OCI-LY7 (cell line): ENCODE measurements around the gene SLC44A5. TPM values are rescaled to one million over a fixed set of nuclear protein-coding genes. Genes with fewer than 3 reads are reported as not detected.

ENCODE experiments used
- BruUV-seq: library from RNA; stranded (reverse); fragments of 400-500 nt; replicated peaks from 2 replicates; lab custom pipeline; 2021; lab: Mats Ljungman, UMichigan
- CTCF ChIA-PET: fragments of 300-600 bp; sonication (Branson Sonifier 250); formaldehyde crosslinking; loops from one replicate; lab custom pipeline; 2022; ENCODE audit warnings: antibody characterized with exemption; ENCODE audit not compliant: unreplicated experiment; lab: Charles Lee
- POLR2A ChIA-PET: fragments of 300-600 bp; sonication (Branson Sonifier 250); formaldehyde crosslinking; loops from one replicate; lab custom pipeline; 2022; ENCODE audit warnings: antibody characterized with exemption; lab: Charles Lee
- DNase-seq: peaks from one replicate; pipeline ENCODE4 v3.0.0-alpha.2; 2015; ENCODE audit warnings: low spot score
- H2AFZ ChIP-seq: fragments of 200-600 bp; sonication (generic), shearing (Covaris generic); 2 replicates; pipeline ENCODE4 v1.6.1; 2014; ENCODE audit warnings: mild to moderate bottlenecking, antibody characterized with exemption, low read length, moderate library complexity
- H3K27ac ChIP-seq: fragments of 200-600 bp; sonication (generic); 2 replicates; pipeline ENCODE4 v1.5.1; 2014; ENCODE audit warnings: mixed run types, low read depth, mild to moderate bottlenecking, moderate library complexity, low read length, inconsistent platforms; ENCODE audit not compliant: poor library complexity, severe bottlenecking
- H3K36me3 ChIP-seq: fragments of 200-600 bp; sonication (generic); 2 replicates; pipeline ENCODE4 v1.6.1; 2014; ENCODE audit warnings: mild to moderate bottlenecking, antibody characterized with exemption, low read length, moderate library complexity, mixed read lengths; ENCODE audit not compliant: insufficient read depth
- H3K4me1 ChIP-seq: fragments of 200-600 bp; sonication (generic); 2 replicates; pipeline ENCODE4 v1.5.1; 2014; ENCODE audit warnings: mild to moderate bottlenecking, low read length; ENCODE audit not compliant: insufficient read depth, poor library complexity, severe bottlenecking
- H3K4me2 ChIP-seq: fragments of 200-600 bp; sonication (generic); 2 replicates; pipeline ENCODE4 v1.6.1; 2014; ENCODE audit warnings: mild to moderate bottlenecking, low read length
- H3K4me3 ChIP-seq: fragments of 200-600 bp; sonication (generic); 2 replicates; pipeline ENCODE4 v1.5.1; 2014; ENCODE audit warnings: mild to moderate bottlenecking, low read depth, low read length; ENCODE audit not compliant: poor library complexity, severe bottlenecking
- H3K79me2 ChIP-seq: fragments of 200-600 bp; sonication (generic); 2 replicates; pipeline ENCODE4 v1.6.1; 2016; ENCODE audit warnings: low read depth, mild to moderate bottlenecking, low read length, moderate library complexity, mixed read lengths; ENCODE audit not compliant: insufficient read depth
- H3K9me2 ChIP-seq: fragments of 200-600 bp; sonication (generic); 2 replicates; pipeline ENCODE4 v1.6.1; 2016; ENCODE audit warnings: mild to moderate bottlenecking, low read length, mixed read lengths; ENCODE audit not compliant: insufficient read depth
- H3K9me3 ChIP-seq: fragments of 200-600 bp; sonication (generic); 2 replicates; pipeline ENCODE4 v1.6.1; 2014; ENCODE audit warnings: mild to moderate bottlenecking, mixed run types, low read length, mixed read lengths
- H4K20me1 ChIP-seq: fragments of 200-600 bp; sonication (generic); 2 replicates; pipeline ENCODE4 v1.6.1; 2014; ENCODE audit warnings: mild to moderate bottlenecking, antibody characterized with exemption, low read length, moderate library complexity, mixed read lengths; ENCODE audit not compliant: insufficient read depth
- EZH2phosphoT487 ChIP-seq: fragments of 200-600 bp; sonication (generic); IDR thresholded peaks from 2 replicates; pipeline ENCODE4 v1.6.1; 2018; ENCODE audit warnings: low read depth, borderline replicate concordance, mild to moderate bottlenecking, mixed run types, antibody characterized with exemption, low read length, moderate library complexity, mixed read lengths
- intact Hi-C: fragments of 100-400 bp; cut with micrococcal nuclease; formaldehyde crosslinking; loops from one replicate; pipeline ENCODE4 v1.10.0; 2022; ENCODE audit not compliant: unreplicated experiment
- total RNA-seq, 2 experiments: library from RNA; depleted of rRNA in 1 of 2; stranded (reverse); fragments of >200 nt in 1 of 2; shearing (Covaris generic) in 1 of 2; gene quantifications; 2 replicates each; pipeline ENCODE4 v1.2.3, GENCODE V29; 2014 to 2022
- TF ChIP-seq, protein P1 (sequence below): fragments of 200-600 bp; sonication (generic); conservative IDR thresholded peaks from 2 replicates; pipeline ENCODE4 v1.5.1; 2014; ENCODE audit warnings: mild to moderate bottlenecking, antibody characterized with exemption, low read length, moderate library complexity, mixed read lengths

Gene SLC44A5
- total RNA-seq, 2 experiments from 2014 or later: not detected

DNA sequence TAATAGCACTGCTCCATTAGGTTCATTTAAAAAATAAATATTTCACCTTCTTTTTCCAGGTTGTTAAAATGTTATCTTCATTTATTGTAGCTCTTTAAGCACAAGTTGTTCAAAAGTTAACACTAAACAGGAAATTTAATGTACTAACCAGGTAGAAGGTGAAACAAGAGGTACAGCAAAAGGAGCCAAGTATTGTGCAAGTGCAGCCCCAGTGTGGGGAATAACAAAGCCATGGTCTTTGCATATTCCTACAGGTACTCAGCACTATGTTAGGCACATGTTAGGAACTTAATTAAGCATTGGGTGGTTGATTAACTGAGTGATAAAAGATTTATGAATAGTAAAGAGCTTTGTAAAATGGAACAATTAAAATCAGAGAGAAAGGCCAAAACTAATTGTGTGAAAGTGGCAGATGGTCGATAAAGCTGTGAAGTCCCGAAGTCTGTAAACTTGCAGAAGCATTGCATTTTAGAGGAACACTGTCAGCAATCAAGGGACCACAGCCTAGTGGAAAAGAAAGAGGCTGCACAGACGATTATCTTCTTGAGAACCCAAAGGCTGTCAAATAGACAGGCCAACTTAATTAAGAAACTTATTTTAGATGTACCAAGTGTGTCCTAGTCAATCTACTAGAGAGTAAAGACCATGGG lies 185.8 kb downstream of the SLC44A5 start:
- no peaks in the 10 kb centered on the region for H3K79me2 ChIP-seq
- DNase-seq: no peak
- H4K20me1 ChIP-seq: no peaks in the 10 kb centered on the region
- POLR2A ChIA-PET: no interaction called here
- no peaks in the 10 kb centered on the region for H3K9me2 ChIP-seq
- no peaks in the 10 kb centered on the region for H3K4me1 ChIP-seq
- no peaks in the 10 kb centered on the region for H3K36me3 ChIP-seq
- no peak overlapping the region for H3K4me2 ChIP-seq
- no peaks in the 10 kb centered on the region for H3K9me3 ChIP-seq
- intact Hi-C loops: no loop called here
- no TSS peak for BruUV-seq
- CTCF ChIA-PET: no interaction called here
- no peak overlapping the region for H3K4me3 ChIP-seq
- H2AFZ ChIP-seq: no peak overlapping the region
- H3K27ac ChIP-seq: no peak overlapping the region
- no peak for TF ChIP-seq EZH2phosphoT487
- TF ChIP-seq, protein P1, sequence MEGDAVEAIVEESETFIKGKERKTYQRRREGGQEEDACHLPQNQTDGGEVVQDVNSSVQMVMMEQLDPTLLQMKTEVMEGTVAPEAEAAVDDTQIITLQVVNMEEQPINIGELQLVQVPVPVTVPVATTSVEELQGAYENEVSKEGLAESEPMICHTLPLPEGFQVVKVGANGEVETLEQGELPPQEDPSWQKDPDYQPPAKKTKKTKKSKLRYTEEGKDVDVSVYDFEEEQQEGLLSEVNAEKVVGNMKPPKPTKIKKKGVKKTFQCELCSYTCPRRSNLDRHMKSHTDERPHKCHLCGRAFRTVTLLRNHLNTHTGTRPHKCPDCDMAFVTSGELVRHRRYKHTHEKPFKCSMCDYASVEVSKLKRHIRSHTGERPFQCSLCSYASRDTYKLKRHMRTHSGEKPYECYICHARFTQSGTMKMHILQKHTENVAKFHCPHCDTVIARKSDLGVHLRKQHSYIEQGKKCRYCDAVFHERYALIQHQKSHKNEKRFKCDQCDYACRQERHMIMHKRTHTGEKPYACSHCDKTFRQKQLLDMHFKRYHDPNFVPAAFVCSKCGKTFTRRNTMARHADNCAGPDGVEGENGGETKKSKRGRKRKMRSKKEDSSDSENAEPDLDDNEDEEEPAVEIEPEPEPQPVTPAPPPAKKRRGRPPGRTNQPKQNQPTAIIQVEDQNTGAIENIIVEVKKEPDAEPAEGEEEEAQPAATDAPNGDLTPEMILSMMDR: no peak

DNA sequence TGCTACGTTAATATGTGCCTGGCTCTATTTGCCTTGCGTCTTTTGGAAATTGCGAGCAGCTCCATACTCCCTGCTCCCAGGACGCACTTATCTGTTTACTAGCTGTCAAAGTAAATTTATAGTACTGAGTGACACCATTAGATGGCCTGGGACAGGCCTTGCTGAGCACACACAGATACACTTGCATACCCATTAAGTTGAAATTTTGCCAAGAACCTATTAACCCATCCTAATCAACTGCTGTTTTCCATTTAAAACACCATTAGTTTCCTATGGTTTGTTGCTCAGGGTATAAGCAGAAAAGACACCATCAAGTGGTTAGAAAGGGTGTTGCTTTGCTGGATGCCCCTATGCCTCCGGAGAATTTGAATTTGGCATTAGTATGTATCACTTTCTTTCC lies 187.3 kb downstream of the SLC44A5 start:
- intact Hi-C loops: no loop called here
- POLR2A ChIA-PET: interaction anchor here (1.1 kb wide), 1 partner anchor 22 kb away, joined by 3 read pairs; no protein-coding TSS in a partner anchor
- H3K4me3 ChIP-seq: no peak overlapping the region
- H3K9me2 ChIP-seq: no peaks in the 10 kb centered on the region
- no peaks in the 10 kb centered on the region for H3K36me3 ChIP-seq
- H2AFZ ChIP-seq: no peak overlapping the region
- no peaks in the 10 kb centered on the region for H4K20me1 ChIP-seq
- TF ChIP-seq, protein P1: no peak; the same call in 1 of the 2 replicates
- CTCF ChIA-PET: no interaction called here
- H3K9me3 ChIP-seq: no peaks in the 10 kb centered on the region
- no peaks in the 10 kb centered on the region for H3K4me1 ChIP-seq
- H3K4me2 ChIP-seq: no peak overlapping the region
- no peak overlapping the region for H3K27ac ChIP-seq
- DNase-seq: no peak
- no peaks in the 10 kb centered on the region for H3K79me2 ChIP-seq
- BruUV-seq: no TSS peak

DNA sequence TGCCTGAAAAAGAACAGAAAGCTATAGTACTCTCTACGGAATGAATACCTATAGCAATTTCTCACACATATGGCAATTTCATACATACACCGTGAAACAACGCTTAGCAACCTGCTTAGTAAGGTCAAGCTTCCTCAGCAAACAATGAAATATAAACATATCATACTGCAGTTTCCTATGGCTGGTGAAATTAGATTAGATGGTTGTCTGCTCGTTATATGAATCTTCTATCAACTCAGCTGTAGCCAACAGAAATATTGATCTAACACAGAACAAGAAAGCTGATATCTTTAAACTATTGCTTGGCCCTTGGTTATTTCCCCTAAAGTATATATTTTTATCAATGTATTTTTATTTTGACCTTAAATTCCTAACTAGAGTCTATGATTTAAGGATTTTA lies 187.8 kb downstream of the SLC44A5 start:
- no peak overlapping the region for H3K4me3 ChIP-seq
- no peaks in the 10 kb centered on the region for H3K36me3 ChIP-seq
- no peak overlapping the region for H3K4me2 ChIP-seq
- no peak for DNase-seq
- ChIA-PET CTCF (no interaction called here), POLR2A (interaction anchor here (0.6 to 1.3 kb wide), 3 partner anchors 13 to 1682 kb away, joined by 3 to 4 read pairs (median 3); no protein-coding TSS in a partner anchor)
- TF ChIP-seq, protein P1: no peak
- TF ChIP-seq EZH2phosphoT487: no peak
- H4K20me1 ChIP-seq: no peaks in the 10 kb centered on the region
- H3K79me2 ChIP-seq: no peaks in the 10 kb centered on the region
- intact Hi-C loops: no loop called here
- BruUV-seq: no TSS peak
- no peaks in the 10 kb centered on the region for H3K9me2 ChIP-seq
- H3K9me3 ChIP-seq: no peaks in the 10 kb centered on the region
- H2AFZ ChIP-seq: no peak overlapping the region
- no peak overlapping the region for H3K27ac ChIP-seq
- no peaks in the 10 kb centered on the region for H3K4me1 ChIP-seq
